HEK293T (cell line): ENCODE results near the gene TIMP2.

Experiments used
- BHLHE40 ChIP-seq: fragments of 450-650 bp; IDR thresholded peaks from 2 replicates; pipeline ENCODE4 v1.6.1; 2016; ENCODE audit warnings: mild to moderate bottlenecking, moderate library complexity, borderline replicate concordance
- CTBP1 ChIP-seq: fragments of 450-650 bp; IDR thresholded peaks from 2 replicates; pipeline ENCODE4 v1.6.1; 2016; ENCODE audit warnings: borderline replicate concordance
- ELF4 ChIP-seq: fragments of 450-650 bp; IDR thresholded peaks from 2 replicates; pipeline ENCODE4 v1.6.1; 2017; ENCODE audit warnings: antibody characterized with exemption
- FOXA1 ChIP-seq: fragments of 450-650 bp; IDR thresholded peaks from 2 replicates; pipeline ENCODE4 v1.6.1; 2016; ENCODE audit warnings: mild to moderate bottlenecking
- FOXK2 ChIP-seq: fragments of 450-650 bp; IDR thresholded peaks from 2 replicates; pipeline ENCODE4 v1.6.1; 2016; ENCODE audit warnings: mild to moderate bottlenecking
- FOXM1 ChIP-seq: fragments of 450-650 bp; IDR thresholded peaks from 2 replicates; pipeline ENCODE4 v1.6.1; 2017; ENCODE audit warnings: mild to moderate bottlenecking, borderline replicate concordance
- L3MBTL2 ChIP-seq: fragments of 450-650 bp; conservative IDR thresholded peaks from 2 replicates; pipeline ENCODE4 v1.6.1; 2016; ENCODE audit warnings: mild to moderate bottlenecking
- LEF1 ChIP-seq: fragments of 450-650 bp; IDR thresholded peaks from 2 replicates; pipeline ENCODE4 v1.6.1; 2017; ENCODE audit warnings: mild to moderate bottlenecking, borderline replicate concordance
- PKNOX1 ChIP-seq: fragments of 450-650 bp; IDR thresholded peaks from 2 replicates; pipeline ENCODE4 v1.6.1; 2016
- SP1 ChIP-seq: fragments of 450-650 bp; IDR thresholded peaks from 2 replicates; pipeline ENCODE4 v1.6.1; 2017
- SUZ12 ChIP-seq: fragments of 450-650 bp; IDR thresholded peaks from 2 replicates; pipeline ENCODE4 v1.6.1; 2016; ENCODE audit warnings: mild to moderate bottlenecking
- TARDBP ChIP-seq: fragments of 450-650 bp; IDR thresholded peaks from 2 replicates; pipeline ENCODE4 v1.6.1; 2016

GRCh38 chr17:78925662-78926555 is 722 bp upstream of the TIMP2 start:
- TF ChIP-seq ELF4 (no peak), FOXM1 (no peak), FOXK2 (no peak), SP1 (no peak), TARDBP (no peak), PKNOX1 (no peak), LEF1 (no peak), BHLHE40 (no peak), FOXA1 (no peak), L3MBTL2 (no peak), SUZ12 (no peak), CTBP1 (no peak)
